Stomach (tissue), 4 donors: ENCODE data around the gene SECTM1.

Source experiments
- POLR2A ChIP-seq, 4 donors: fragments of 450-650 bp; IDR thresholded peaks; one replicate each; pipeline ENCODE4 v1.6.1; 2016; ENCODE audit warnings: antibody characterized with exemption in 4 of 4, control low read depth in 2 of 4, mild to moderate bottlenecking in 1 of 4, moderate library complexity in 1 of 4
- POLR2AphosphoS5 ChIP-seq, 3 donors: sonication (generic); formaldehyde crosslinking; IDR thresholded peaks; one replicate each; pipeline ENCODE4 v1.6.1; 2016; ENCODE audit warnings: antibody characterized with exemption in 3 of 3
- TF ChIP-seq, protein P1 (sequence below), 7 experiments: fragments of 450-650 bp in 4 of 7; fragments of 200-600 bp in 3 of 7; sonication (generic) in 3 of 7; IDR thresholded peaks; one replicate each; pipeline ENCODE4 v1.5.1; 2016 to 2019; ENCODE audit warnings: antibody characterized with exemption in 7 of 7, control low read depth in 2 of 7, mild to moderate bottlenecking in 1 of 7

DNA sequence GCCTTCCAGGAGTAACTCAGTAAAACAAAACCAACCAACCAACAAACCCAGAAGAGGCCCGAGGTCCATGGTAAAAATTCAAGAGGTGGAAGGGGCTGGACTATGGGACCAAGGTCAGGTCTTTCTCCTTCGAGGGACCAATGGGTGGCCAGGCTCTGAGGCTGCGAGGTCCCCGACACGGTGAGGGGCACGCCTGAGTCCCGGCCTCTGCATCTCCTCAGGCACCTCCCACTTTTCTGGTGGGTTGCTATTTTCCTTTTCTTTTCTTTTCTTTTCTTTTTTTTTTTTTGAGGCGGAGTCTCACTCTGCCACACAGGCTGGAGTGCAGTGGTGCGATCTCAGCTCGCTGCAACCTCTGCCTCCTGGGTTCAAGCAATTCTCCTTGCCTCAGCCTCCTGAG, 34.1 kb downstream of the SECTM1 start:
- TF ChIP-seq, protein P1, sequence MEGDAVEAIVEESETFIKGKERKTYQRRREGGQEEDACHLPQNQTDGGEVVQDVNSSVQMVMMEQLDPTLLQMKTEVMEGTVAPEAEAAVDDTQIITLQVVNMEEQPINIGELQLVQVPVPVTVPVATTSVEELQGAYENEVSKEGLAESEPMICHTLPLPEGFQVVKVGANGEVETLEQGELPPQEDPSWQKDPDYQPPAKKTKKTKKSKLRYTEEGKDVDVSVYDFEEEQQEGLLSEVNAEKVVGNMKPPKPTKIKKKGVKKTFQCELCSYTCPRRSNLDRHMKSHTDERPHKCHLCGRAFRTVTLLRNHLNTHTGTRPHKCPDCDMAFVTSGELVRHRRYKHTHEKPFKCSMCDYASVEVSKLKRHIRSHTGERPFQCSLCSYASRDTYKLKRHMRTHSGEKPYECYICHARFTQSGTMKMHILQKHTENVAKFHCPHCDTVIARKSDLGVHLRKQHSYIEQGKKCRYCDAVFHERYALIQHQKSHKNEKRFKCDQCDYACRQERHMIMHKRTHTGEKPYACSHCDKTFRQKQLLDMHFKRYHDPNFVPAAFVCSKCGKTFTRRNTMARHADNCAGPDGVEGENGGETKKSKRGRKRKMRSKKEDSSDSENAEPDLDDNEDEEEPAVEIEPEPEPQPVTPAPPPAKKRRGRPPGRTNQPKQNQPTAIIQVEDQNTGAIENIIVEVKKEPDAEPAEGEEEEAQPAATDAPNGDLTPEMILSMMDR (IDR thresholded peaks at IDR 0.05) = no peak
- TF ChIP-seq POLR2A (IDR thresholded peaks at IDR 0.05) (no peak), POLR2AphosphoS5 (IDR thresholded peaks at IDR 0.05) (no peak)
